UCSD-AML1 (cell line): ENCODE measurements around the gene RAPH1.

Source experiments
- DNase-seq: peaks from one replicate; lab custom pipeline; 2025; ENCODE audit not compliant: unreplicated experiment; lab: John Stamatoyannopoulos, UW

Gene RAPH1

GRCh38 chr2:203366639-203367466 lies 168.2 kb downstream of the RAPH1 start:
- no peak for DNase-seq

- DNase-seq = no peak
Measured at GRCh38 chr2:203361922-203362321, 173.2 kb downstream of the RAPH1 start.

GRCh38 chr2:203361495-203361894 lies 173.6 kb downstream of the RAPH1 start:
- no peak for DNase-seq

GRCh38 chr2:203360833-203361430 lies 174.2 kb downstream of the RAPH1 start:
- DNase-seq = no peak

- DNase-seq = no peak
Measured at GRCh38 chr2:203359450-203359849, 175.7 kb downstream of the RAPH1 start.

- no peak for DNase-seq
Measured at GRCh38 chr2:203354966-203355365, 180.1 kb downstream of the RAPH1 start.

GRCh38 chr2:203352604-203353255 lies 182.4 kb downstream of the RAPH1 start:
- no peak for DNase-seq

GRCh38 chr2:203347375-203347774 lies 187.7 kb downstream of the RAPH1 start:
- no peak for DNase-seq

GRCh38 chr2:203346612-203347011 lies 188.5 kb downstream of the RAPH1 start:
- DNase-seq = no peak

GRCh38 chr2:203344667-203345066 lies 190.4 kb downstream of the RAPH1 start:
- no peak for DNase-seq
